HG03460 (cell line): ENCODE measurements around the gene ZNF692.

ENCODE experiments used
- ATAC-seq: cut with Tn5 transposase; IDR thresholded peaks from one replicate; pipeline ENCODE4 v1.9.1; 2021; ENCODE audit not compliant: unreplicated experiment

ZNF692 gene

GRCh38 chr1:248881261-248881660 is 22.4 kb upstream of the ZNF692 start:
- ATAC-seq: no peak

DNA sequence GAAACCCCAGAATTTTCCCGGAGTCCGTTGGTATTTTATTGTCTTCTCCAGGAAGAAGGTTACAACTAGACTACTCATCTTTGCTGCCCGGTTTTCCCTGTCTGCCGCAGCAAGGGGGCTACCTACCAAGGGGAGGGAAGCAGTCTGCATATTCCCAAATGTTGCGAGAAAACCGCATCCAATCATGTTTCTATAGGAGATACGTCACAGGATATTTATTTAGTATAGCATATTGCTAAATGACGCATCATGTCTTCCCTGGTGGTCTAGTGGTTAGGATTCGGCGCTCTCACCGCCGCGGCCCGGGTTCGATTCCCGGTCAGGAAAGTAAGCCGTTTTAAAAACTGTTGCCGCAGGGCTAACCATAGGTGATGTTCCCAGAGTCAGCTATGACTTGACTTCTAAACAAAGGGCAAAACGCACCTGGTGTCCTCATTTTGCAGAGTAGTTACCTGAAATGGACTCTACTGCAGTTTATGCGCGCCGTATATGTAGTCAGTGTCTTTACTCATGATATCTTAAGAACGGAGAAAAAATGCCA is 15.2 kb upstream of the ZNF692 start:
- peak; percentile 54 for ATAC-seq

DNA sequence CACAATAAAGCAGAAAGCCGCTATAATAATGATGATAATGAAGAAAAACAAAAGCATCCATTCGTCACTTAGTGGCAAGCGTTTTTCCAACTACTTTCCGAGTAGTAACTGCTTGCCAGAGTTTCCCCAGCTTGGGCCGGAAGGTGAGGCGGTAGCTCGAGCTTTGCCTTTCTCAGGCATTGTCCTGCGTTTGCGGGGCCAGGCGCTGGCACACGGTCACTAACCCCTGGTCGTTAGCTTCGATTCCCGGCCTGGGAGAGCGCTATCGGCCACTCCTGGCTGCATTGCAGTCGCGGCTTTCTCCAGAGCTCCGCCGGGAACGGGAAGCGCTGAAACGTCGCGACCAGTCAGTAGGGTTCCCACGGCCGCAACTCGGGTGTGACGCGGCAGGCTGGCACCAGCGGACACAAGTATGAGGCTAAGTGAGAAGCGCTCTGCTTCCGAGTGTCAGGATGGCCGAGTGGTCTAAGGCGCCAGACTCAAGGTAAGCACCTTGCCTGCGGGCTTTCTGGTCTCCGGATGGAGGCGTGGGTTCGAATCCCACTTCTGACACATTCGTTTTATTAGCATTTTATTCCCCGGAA is 14.6 kb upstream of the ZNF692 start:
- peak; percentile 87 for ATAC-seq

DNA sequence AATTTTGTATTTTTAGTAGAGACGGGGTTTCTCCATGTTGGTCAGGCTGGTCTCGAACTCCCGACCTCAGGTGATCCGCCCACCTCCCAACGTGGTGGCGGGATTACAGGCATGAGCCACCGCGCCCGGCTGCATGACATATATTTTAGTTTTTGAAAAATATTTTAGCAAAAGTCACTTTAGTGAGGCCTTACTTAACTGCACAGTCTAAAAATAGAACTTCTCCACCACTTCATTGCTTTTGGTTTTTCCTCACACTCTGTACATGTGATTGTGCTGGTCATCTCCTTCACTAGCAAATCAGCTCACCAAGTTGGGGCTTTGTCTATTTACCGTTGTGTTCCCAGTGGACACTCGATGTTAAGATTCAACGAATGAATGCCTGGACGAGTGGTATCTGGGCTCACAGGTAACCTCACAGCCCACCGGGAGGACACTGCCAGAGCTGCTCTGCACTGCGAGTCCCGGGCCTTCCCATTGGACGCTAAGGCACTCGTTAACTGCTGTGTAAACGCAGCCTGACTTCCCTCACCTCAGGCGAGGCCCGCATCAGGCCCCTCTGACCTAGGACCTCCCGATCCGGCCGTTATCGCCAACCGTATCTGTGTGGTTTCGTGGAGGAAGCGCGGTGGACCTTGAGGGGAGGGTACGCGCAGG is 14.0 kb upstream of the ZNF692 start:
- ATAC-seq: peak; percentile 42

- no peak for ATAC-seq
Measured at GRCh38 chr1:248871837-248872401, 13.0 kb upstream of the ZNF692 start.

GRCh38 chr1:248862998-248863881 is 4.4 kb upstream of the ZNF692 start:
- ATAC-seq: peak; percentile 67

DNA sequence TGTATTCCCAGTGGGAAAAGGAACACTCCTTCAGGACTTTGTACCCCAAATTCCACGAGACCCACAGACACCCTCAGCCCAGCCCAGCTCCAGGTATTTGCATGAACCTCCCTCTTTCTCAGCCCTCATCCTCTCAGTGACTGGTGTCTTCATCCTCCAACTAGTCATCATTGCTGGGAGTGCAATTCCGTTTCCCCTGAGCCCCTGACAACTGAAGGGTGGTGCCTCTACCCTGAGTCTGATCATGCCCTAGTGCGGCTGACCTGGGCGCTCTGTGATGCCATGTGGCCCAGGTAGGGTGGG is 3.8 kb upstream of the ZNF692 start:
- ATAC-seq: peak; percentile 13

GRCh38 chr1:248861616-248862015 is 2.7 kb upstream of the ZNF692 start:
- ATAC-seq: no peak

DNA sequence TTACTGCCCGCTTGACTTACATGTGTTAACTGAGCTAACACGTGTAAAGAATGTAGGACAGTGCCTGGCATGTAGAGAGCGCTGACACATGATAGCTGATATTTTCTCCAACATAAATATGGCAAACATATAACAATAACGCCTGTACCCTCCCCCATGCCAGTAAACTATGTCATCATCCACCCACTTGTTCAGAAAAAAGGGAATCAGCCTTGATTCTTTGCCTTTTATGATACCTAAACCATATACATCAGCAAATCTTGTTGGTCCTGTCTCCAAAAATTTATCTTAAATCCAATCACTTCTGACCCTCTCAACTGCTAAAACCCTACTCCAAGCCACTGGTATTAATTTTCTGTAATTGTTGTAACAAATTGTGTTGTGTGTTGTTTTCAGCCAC is 1.1 kb upstream of the ZNF692 start:
- ATAC-seq: no peak

DNA sequence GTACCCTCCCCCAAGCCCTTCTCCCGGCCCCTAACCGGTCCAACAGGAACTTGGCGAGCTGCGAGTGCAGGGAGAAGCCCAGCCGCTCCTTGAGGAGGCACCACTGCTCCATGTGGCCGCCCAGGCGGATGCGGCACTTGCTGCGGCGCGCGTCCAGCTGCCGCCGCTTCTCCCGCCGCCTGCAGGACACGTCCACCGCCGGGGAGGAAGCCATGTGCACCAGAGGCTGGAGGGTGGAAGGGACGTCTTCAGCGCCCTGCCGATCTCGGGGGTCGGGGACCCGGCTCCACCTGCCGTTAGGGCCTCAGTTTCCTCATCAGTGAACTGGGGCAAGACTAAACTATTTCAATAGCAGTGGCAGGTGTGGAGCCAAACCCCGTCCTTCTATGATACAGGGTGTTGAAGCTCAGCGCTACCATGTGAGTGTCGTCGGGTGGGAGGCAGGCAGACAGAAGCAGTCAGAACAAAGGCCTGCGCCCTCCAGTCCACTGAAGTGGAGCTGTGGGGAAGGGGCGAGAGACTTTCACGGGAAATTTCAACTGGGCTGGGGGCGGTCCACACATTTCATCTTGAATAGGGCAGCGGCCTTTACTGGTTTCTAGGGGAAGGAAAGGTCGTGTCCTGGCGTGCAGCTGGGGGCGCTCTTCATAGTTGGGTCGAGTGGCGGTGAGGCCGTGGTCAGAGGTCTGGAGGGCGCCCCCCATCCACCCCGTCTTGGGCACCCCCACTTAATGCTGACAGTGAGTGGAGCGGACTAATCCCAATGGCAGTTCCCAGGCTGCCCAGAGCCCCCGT is 592 bp downstream of the ZNF692 start:
- peak; percentile 36 for ATAC-seq

- ATAC-seq: no peak
Measured at GRCh38 chr1:248857749-248858095, 1.2 kb downstream of the ZNF692 start.

DNA sequence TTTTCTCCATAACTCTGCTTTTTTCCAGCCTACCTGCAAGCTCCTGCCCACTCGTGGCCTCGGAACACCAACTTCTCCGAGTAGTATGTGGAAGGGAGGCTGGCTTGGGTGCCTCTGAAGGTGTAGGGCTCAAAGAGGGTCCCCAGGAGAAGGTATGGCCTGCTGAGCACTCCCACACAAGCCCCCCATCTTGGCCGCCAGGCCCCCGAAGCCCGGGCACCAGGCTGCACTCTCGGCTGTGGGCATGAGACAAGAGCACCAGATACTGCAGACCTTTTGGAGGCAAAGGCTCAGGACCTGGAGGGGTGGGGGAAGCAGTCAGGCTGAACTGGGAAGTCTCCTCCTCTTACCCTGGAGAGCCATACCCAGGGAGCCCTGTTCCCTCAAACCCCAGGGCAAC is 1.7 kb downstream of the ZNF692 start:
- no peak for ATAC-seq

GRCh38 chr1:248856176-248856575 is 2.7 kb downstream of the ZNF692 start:
- no peak for ATAC-seq

DNA sequence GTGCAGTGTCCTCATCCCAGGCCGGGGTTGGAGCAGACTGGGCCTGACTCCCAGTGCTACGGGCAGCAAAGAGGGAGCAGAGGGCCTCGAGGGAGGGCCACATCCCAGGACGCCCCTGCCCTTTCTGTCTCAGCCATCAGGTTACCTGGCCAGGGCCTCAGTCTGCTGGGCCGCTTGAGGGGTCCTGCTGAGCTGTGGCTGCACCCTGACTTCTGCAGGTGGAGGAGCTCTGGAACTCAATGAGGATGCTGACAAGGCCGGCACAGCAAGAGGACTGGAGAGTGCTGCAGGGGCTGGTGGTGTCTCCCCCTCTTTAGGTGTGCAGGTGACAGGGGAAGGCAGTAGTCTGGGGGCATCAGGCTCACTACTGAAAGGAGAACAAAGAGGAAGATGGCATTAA is 3.3 kb downstream of the ZNF692 start:
- ATAC-seq: no peak

GRCh38 chr1:248853663-248854375 is 5.1 kb downstream of the ZNF692 start:
- no peak for ATAC-seq

DNA sequence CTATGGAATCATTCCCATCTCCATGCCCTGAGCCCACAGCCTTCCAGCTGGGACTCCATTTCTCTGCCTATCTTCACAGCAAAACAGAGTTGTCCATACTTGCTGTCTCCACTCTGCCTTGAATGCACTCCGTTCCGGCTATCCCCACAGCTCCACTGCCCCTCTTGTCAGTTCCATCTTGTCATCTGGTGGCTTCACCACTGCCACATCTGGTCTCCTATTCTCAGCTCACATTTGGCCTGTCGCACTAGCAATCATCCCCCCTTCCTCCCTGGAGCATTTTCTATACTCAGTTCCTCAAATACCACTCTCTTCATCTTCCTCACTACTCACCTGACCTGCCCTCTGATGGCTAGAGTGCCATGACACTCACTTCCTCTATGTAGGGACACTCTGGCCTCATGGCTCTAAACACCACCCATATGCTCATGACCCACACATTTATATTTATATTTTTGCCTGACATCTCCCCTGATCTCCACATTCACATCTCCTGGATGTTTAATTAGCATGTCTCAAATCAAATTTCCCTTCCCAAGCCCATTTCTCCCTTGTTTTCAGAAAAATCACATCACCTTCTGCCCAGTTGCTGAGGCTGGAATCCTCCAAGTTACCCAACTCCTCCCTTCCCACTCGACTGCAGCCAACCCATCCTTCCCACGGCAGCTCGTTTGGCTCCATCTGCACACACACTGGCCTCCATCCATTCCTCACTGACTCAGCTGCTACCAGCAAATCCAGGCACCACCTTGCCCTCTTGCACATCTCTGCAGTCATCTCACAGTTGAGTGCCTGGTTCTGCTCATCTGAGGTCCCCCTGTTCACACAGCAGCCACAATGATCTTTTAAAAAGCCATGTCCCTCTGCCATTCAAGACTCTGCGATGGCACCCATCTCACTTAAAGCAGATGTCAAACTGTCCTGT is 6.1 kb downstream of the ZNF692 start:
- no peak for ATAC-seq

DNA sequence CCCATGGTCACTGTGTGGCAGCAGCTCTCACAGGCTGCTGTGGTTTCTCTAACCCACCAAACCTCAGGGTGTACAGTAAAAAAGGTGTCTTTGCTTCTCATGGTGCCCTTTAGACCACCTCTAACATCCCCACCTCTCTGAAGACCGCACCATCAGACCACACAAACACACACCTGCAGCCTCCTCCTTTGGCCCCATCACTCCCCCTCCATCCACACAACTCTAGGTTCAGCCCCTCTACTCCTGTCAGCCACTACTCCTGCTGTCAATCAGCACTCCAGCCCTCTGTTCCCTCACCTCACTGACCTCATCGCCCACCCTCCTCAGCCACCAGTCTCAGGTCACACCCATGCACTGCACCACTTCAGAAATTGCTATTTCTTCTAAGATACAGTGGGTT is 7.5 kb downstream of the ZNF692 start:
- ATAC-seq: no peak

DNA sequence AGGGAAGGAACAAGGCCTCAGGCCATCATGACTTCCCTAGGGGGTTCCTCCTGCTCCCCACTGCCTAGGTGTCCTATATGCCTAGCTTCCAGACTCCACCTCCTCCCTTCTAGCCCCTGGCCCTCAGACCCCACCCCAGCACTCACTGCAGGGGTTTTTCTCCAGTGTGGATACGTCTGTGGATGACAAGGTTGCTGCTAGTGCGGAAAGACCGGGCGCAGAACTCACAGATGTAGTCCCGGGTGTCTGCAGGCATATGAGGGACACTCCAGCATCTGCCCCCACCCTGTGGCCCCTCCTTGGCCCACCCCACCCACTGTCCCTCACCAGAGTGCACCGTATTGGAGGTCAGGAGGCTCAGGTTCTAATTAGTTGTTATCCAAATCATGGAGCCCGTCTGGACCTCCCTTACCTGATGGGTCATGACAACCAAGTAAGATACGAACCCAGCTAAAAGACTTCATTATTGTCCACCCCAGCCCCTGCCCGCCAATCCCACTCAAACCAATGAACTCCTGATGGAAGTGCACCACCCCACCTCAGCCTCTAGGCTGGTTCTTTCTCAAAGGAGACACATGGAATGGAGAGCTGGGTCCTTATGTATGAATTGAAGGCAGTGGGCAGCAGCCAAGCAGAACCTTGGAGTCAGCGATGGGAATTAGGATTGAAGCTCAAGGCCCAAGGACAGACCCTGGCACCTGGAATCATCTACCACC is 8.2 kb downstream of the ZNF692 start:
- no peak for ATAC-seq

DNA sequence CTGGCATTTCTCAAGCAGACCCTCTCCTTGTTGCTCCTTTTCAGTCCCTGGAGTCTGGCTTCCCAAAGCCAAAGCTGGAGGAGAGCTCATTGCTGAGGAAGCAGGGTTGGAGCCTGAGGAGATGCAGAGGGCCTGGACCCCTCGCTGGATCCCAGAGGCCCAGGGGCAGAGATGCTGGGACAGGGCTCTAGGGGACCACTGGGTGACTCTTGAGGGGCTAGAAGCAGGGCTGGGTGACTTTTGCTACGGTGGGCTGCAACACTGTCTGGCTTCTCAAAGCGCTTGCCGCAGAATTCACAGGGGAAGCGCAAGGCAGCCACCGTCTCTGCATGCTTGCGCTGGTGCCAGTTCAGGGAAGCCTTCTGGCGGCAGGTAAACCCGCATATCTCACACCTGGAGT is 8.8 kb downstream of the ZNF692 start:
- ATAC-seq: no peak
